ENCODE measurements around the gene JARID2.

The JARID2 gene

GRCh38 chr6:15549371-15549770 is 303.5 kb downstream of the JARID2 start:
- DNase-seq (ENCODE audit: low spot score): no peak

GRCh38 chr6:15550546-15551123 is 304.8 kb downstream of the JARID2 start:
- no peak for DNase-seq (ENCODE audit: low spot score)

DNA sequence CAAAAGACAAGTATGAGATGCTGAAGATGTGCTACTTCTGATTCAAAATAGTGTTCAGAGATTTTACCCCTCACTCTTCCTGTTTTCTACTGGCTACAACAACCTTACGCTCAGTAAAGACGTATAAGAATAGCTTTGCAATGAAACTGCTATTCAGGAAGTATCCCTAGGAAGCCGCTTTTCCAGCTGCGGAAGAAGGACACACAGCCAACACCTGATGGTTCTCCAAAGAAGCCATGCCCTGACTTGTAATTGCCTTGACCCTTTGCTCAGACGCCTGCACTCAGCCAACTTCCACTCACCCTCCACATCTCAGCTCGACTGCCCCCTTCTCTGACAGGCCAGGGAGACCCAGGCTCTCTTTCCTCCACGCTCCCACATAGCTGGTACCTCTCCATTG is 305.4 kb downstream of the JARID2 start:
- DNase-seq (ENCODE audit: low spot score): no peak

DNA sequence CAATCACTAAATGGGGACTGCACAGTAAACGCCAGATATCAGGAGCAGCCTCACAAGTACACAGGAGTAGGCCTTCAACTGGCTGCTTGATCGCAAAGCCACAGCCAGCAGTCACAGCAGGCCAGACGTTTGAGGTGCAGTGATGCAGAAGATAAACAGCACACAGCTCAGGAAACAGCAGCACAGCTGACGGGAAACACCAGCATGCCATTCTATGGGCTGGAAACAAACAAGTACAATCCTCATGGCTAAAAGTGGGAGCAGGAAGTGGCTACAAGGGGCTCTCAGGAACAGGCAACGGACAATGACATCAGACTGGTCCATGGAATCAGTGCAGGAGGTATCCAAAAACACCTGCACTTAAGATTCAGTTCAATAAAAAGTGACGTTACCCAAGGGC is 305.9 kb downstream of the JARID2 start:
- DNase-seq (ENCODE audit: low spot score): no peak

- DNase-seq (ENCODE audit: low spot score): no peak
Observed at GRCh38 chr6:15553031-15553430, 307.2 kb downstream of the JARID2 start.

GRCh38 chr6:15553736-15554294 is 307.9 kb downstream of the JARID2 start:
- no peak for DNase-seq (ENCODE audit: low spot score)

DNA sequence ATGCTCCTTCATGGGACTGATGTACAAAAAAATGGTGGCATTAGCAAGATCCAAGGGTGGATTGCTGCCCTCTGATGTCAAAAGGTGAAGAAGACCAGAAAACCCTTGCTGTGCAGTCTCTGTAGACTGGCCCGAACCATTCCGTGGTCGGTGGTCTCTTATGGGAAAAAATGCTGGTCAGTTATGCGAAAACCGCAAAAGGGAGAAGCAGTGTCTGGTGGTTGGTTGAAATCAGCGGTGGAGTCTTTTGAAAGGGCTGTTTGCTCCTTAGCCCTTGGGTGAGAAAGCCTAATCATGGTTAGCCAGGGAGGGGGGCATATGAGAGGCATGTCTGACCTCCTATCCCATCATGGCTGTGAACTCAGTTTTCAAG is 308.8 kb downstream of the JARID2 start:
- no peak for DNase-seq (ENCODE audit: low spot score)

DNA sequence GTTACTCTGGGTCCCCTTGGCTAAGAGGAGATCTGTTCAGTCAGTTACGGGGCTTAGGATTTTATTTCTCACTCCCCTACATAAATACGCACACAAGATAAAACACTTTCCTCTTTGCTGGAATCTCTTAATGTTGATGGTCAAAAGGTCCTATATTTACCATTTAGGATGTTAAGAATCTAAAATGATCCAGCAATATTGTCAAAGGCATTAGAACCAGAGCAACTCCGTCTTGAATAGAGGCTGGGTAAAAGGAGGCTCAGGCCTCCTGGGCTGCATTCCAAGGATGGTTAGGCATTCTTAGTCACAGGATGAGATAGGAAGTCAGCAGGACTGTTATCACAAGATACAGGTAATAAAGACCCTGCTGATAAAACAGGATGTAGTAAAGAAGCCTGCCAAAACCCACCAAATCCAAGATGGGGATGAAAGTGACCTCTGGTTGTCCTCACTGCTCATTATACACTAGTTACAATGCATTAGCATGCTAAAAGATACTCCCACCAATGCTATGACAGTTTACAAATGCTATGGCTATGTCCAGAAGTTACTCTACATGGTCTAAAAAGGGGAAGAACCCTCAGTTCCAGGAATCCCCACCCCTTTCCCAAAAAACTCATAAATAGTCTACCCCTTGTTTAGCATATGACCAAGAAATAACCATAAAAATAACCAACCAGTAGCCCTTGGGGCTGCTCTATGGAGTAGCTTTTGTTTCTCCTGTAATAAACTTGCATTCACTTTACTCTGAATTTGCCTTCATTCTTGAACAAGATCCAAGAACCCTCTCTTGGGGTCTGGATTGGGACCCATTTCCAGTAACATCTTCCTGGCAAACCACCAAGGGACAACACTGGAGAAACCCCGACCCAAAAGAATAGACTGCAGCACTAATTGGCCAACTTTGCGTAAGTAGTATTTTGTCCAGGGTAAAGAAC is 309.5 kb downstream of the JARID2 start:
- no peak for DNase-seq (ENCODE audit: low spot score)

- DNase-seq (ENCODE audit: low spot score): no peak
Observed at GRCh38 chr6:15556711-15557110, 310.8 kb downstream of the JARID2 start.

DNA sequence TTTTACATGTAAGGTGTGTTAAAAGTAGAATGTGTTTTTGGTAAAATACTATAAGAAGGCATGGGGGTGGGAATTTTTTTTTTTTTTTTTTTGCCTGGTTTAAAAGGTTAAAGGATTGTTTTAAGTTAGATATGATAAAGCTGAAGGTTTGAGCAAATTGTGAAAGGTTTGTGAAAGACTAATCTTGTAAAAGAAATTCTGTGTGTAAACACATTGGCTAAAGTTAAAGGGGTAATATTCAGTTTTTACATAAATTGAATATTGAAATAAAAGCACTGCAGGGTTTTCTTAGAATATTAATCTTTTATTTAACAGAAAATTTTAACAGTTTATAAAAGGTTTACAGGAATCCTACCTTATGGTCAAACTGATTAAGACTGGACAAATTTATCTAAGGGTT is 311.3 kb downstream of the JARID2 start:
- no peak for DNase-seq (ENCODE audit: low spot score)

- no peak for DNase-seq (ENCODE audit: low spot score)
Observed at GRCh38 chr6:15560713-15561112, 314.8 kb downstream of the JARID2 start.

DNA sequence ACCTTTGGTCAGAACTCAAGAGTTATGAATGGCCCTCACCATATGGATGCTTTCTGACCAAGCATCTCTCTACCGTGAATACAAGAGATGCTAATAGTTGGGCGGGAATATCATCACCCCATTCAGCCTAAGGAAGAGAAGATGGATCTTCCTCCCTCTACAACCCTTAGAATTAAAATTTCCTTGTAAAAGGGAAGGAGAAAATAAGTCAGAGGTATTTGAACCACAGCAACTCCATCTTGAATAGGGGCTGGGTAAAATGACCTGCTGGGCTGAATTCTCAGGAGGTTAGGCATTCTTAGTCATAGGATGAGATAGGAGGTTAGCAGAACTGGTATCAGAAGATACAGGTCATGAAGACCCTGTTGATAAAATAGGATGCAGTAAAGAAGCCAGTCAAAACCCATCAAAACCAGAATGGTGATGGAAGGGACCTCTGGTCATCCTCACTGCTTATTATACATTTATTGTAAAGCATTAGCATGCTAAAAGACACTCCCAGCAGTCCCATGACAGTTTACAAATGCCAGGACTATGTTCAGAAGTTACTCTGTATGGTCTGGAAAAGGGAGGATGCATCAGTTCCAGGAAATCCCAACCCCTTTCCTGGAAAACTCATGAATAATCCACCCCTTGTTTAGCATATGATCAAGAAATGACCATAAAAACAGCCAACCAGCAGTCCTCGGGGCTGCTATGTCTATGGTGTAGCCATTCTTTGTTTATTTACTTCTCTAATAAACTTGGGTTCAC is 315.8 kb downstream of the JARID2 start:
- DNase-seq (ENCODE audit: low spot score): no peak

- DNase-seq (ENCODE audit: low spot score): no peak
Observed at GRCh38 chr6:15562977-15563376, 317.1 kb downstream of the JARID2 start.

DNA sequence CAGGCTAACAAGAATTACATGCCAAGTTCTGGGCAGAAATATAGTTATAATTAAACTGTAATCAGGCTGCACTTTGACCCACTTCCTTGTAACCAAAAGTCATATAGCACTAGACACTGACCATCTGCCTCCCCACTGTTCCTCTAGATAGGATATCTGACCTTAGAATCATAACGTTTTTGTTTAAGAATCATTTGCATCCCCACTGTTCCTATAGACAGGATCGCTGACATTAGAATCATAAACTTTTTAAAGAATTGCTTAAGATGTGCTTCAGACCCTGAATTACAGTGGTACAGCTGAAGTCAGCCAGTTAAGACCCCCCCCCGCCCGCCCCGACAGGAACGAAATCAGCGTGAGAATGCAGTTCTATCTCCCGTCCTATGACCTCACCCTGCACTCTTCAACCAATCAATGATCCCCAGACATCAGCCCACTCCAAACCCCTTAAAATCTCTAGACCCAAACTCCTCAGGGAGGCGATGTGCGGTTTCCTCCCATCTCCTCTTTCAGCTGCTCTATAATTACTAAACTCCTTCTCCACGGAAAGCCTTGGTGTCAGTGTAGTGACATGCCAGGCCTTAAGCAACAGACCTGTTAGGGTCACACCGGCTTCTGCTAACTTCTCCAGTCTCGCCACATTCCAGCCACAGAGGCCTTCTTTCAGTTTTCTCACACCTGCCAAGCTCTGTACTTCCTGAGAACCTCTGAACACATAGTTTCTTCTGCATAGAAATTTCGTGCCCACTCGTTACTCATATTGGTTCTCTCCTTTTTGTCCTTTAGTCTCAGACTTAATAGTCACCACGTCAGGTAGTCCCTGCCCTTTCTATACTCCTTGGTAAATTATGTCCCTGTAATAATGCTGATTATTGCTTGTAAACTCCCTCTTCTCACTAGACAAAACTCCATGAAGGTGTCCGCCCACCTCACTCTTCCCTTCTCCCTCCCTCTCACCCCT is 323.4 kb downstream of the JARID2 start:
- DNase-seq (ENCODE audit: low spot score): no peak

DNA sequence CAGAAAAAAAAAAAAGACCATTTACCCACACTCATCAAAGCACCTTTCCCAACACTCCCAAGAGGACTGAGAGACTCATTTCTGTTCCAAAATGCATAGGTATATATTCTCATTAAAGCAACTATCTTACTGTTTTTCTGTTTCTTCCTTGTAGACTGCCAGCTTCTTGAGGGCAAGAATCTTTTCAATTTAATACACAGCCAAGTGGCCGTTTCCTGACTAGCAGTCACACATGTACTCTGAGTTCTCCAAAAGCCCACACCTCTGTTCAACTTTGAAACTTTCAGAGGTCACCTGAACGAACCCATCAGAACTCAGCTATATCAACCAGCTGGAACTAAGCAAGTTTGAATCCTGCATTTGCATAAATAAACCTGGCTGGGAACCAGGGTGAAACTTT is 324.3 kb downstream of the JARID2 start:
- no peak for DNase-seq (ENCODE audit: low spot score)
